Activated T-cell treated with anti-CD3 and anti-CD28 coated beads for 48 hours (primary cell): Measurements from ENCODE around the gene ACAD8.
"Not testable (repeated sequence)": the region's sequence is repeated elsewhere in the genome, so short reads cannot be mapped to it uniquely, and the experiment has no call there.

Experiments used
- DNase-seq: peaks from one replicate; pipeline ENCODE4 v3.0.0-alpha.2; 2020; ENCODE audit warnings: low read depth

The ACAD8 gene

GRCh38 chr11:134267461-134267860 is 14.1 kb downstream of the ACAD8 start:
- no peak for DNase-seq

- DNase-seq: no peak
Measured at GRCh38 chr11:134267966-134268365, 14.6 kb downstream of the ACAD8 start.

GRCh38 chr11:134270250-134270714 is 16.9 kb downstream of the ACAD8 start:
- no peak for DNase-seq

- DNase-seq: no peak
Measured at GRCh38 chr11:134271978-134272377, 18.6 kb downstream of the ACAD8 start.

GRCh38 chr11:134272381-134273316 is 19.3 kb downstream of the ACAD8 start:
- no peak for DNase-seq

GRCh38 chr11:134273317-134273712 is 19.9 kb downstream of the ACAD8 start:
- DNase-seq: no peak

- no peak for DNase-seq
Measured at GRCh38 chr11:134275188-134275533, 21.8 kb downstream of the ACAD8 start.

- DNase-seq: peak; percentile 78
Measured at GRCh38 chr11:134275534-134276395, 22.4 kb downstream of the ACAD8 start, which contains the start of gene GLB1L3. GLB1L3 (plus strand) TSS chr11:134276379; CDS start chr11:134276741, 362 bp downstream.

- no peak for DNase-seq
Measured at GRCh38 chr11:134276396-134277182, 23.2 kb downstream of the ACAD8 start.

- no peak for DNase-seq
Measured at GRCh38 chr11:134277183-134278001, 24.0 kb downstream of the ACAD8 start.

- no peak for DNase-seq
Measured at GRCh38 chr11:134278356-134278755, 25.0 kb downstream of the ACAD8 start.

GRCh38 chr11:134281635-134282034 is 28.3 kb downstream of the ACAD8 start:
- DNase-seq: not testable (repeated sequence)

GRCh38 chr11:134282121-134283045 is 29.0 kb downstream of the ACAD8 start:
- no peak for DNase-seq

GRCh38 chr11:134283461-134284230 is 30.3 kb downstream of the ACAD8 start:
- DNase-seq: no peak

- DNase-seq: not testable (repeated sequence)
Measured at GRCh38 chr11:134284349-134284748, 31.0 kb downstream of the ACAD8 start.

- DNase-seq: no peak
Measured at GRCh38 chr11:134287561-134287960, 34.2 kb downstream of the ACAD8 start.

GRCh38 chr11:134288486-134288885 is 35.1 kb downstream of the ACAD8 start:
- DNase-seq: no peak

- no peak for DNase-seq
Measured at GRCh38 chr11:134289167-134289566, 35.8 kb downstream of the ACAD8 start.

- DNase-seq: no peak
Measured at GRCh38 chr11:134289789-134290188, 36.4 kb downstream of the ACAD8 start.
